Measurements from ENCODE around the gene CRYGN.

Gene CRYGN

DNA sequence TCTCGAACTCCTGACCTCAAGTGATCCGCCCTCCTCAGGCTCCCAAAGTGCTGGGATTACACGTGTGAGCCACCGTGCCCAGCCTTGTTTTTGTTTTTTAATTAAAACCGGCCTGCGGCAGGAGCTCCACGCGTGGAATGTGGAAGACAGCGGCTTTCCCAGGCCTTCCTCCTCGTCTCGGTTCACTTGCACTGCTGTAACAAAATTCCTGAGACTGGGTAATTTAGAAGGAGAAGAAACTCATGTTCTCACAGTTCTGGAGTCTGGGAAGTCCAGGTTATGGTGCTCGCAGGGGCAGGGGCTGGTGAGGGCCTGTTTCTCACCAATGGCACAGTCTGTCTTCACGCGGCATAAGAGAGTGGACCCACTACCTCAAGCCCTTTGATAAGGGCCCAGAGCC is 14.4 kb upstream of the CRYGN start:
- TF ChIP-seq, protein P1, sequence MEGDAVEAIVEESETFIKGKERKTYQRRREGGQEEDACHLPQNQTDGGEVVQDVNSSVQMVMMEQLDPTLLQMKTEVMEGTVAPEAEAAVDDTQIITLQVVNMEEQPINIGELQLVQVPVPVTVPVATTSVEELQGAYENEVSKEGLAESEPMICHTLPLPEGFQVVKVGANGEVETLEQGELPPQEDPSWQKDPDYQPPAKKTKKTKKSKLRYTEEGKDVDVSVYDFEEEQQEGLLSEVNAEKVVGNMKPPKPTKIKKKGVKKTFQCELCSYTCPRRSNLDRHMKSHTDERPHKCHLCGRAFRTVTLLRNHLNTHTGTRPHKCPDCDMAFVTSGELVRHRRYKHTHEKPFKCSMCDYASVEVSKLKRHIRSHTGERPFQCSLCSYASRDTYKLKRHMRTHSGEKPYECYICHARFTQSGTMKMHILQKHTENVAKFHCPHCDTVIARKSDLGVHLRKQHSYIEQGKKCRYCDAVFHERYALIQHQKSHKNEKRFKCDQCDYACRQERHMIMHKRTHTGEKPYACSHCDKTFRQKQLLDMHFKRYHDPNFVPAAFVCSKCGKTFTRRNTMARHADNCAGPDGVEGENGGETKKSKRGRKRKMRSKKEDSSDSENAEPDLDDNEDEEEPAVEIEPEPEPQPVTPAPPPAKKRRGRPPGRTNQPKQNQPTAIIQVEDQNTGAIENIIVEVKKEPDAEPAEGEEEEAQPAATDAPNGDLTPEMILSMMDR (conservative IDR thresholded peaks at IDR 0.05; ENCODE audit: low read length): no peak
- no peak overlapping the region for H3K4me3 ChIP-seq (ENCODE audit: low read length)
- peak; percentile 78 for DNase-seq (ENCODE audit: low read depth)

GRCh38 chr7:151453326-151453791 is 13.4 kb upstream of the CRYGN start:
- no peak for DNase-seq (ENCODE audit: low read depth)
- TF ChIP-seq, protein P1 (conservative IDR thresholded peaks at IDR 0.05; ENCODE audit: low read length): no peak
- H3K4me3 ChIP-seq (ENCODE audit: low read length): no peak overlapping the region

- TF ChIP-seq, protein P1 (conservative IDR thresholded peaks at IDR 0.05; ENCODE audit: low read length): no peak
- no peak overlapping the region for H3K4me3 ChIP-seq (ENCODE audit: low read length)
- no peak for DNase-seq (ENCODE audit: low read depth)
These were observed 12.9 kb upstream of the CRYGN start for GRCh38 chr7:151452680-151453325.

DNA sequence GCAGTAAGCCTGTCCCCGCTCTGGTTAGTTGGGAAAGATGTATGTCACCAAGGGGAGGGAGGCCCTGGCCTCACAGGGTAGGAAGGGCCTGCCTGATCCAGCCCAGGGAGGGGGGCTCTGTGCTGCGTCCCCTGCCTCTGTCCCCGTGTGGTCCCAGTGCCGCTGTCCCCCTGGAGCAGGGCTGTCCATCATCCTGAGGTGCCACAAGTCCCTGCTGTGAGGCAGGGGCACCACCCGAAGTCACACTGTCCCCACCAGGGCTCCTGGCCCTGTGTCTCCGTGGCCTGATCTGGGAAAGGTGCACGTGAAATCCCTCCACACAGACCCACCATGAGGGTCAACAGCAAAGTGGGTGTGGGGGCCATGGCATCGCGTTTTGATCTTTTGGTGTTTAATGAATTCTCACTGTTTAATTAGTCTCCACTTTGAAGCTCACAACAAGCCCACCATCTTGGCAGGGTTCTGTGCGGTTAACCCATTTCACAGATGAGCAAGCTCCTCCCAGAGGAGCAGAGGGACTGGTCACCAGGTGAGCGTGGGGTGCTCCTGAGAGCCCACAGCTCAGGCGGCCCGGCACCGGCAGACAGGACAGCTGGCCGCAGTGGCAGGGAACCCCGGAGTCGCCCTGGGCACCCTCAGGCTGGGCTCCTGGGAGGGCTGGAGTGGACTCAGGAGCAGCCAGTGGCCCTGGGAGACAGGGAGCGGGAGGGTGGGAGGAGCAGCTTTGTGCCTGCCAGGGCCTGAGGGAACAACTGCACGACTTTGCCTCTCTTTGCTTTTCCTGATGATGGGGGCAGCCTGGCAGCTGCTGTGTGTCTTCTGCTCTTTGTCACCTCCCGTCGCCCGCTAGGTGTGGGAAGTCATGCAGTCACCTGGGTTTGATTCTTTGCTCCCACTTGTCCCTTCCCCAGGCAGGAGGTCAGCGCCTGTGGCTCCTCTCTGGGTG is 12.0 kb upstream of the CRYGN start:
- TF ChIP-seq, protein P1 (conservative IDR thresholded peaks at IDR 0.05; ENCODE audit: low read length): no peak
- no peak overlapping the region for H3K4me3 ChIP-seq (ENCODE audit: low read length)
- DNase-seq (ENCODE audit: low read depth): no peak

GRCh38 chr7:151451156-151451555 is 11.2 kb upstream of the CRYGN start:
- no peak for DNase-seq (ENCODE audit: low read depth)
- H3K4me3 ChIP-seq (ENCODE audit: low read length): no peak overlapping the region
- TF ChIP-seq, protein P1 (conservative IDR thresholded peaks at IDR 0.05; ENCODE audit: low read length): no peak

DNA sequence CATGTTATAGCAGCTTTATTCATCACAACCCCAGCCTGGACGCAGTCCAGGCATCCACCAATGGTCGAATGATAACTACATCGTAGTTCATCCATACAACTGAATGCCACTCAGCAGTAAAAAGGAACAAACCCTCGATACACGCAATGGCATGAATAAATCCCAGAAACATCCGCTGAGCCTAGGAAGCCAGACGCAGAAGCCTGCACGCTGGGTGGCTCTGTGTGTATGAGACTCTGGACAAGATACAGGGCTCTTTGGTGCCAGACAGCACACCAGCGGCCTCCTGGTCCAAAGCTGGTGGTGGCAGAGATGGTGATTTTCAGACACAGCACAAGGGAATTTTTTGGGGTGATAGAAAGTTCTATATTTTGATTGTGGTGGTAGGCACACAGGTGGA is 10.0 kb upstream of the CRYGN start:
- H3K4me3 ChIP-seq (ENCODE audit: low read length): no peak overlapping the region
- DNase-seq (ENCODE audit: low read depth): no peak
- TF ChIP-seq, protein P1 (conservative IDR thresholded peaks at IDR 0.05; ENCODE audit: low read length): no peak
